Measurements from ENCODE around the gene NMNAT2.

The NMNAT2 gene

GRCh38 chr1:183300395-183300794, 117.8 kb downstream of the NMNAT2 start:
- Histone ChIP-seq H3K4me3 (ENCODE audit: low read depth, low read length) (no peak overlapping the region), H3K27me3 (no peaks in the 10 kb centered on the region), H3K4me1 (peaks cover 34% of the 10 kb centered on the region), H3K36me3 (no peaks in the 10 kb centered on the region), H3K9me3 (no peaks in the 10 kb centered on the region)
- no peak for TF ChIP-seq CTCF (IDR thresholded peaks at IDR 0.05; ENCODE audit: low read depth, low read length)
- no peak for DNase-seq

DNA sequence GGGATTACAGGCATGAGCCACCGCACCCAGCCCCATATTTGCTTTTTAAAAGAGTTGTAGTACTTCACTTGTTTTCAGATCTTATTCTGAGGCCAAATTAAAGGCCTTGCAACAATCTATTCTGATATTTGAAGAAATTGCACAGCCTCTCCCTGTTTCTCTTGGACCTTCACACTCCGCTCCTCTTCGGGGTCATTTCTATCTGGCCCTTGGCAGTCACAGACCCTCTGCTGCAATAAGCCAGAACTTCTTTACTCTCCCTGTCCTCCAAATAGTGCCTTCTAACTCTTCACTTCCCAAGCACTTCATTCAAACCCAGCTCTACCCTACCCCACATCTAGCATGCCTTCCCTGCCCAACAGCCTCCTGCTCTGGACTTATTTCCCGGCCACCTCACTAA, 121.4 kb downstream of the NMNAT2 start:
- Histone ChIP-seq H3K4me1 (peaks cover 13% of the 10 kb centered on the region), H3K9me3 (no peaks in the 10 kb centered on the region), H3K36me3 (no peaks in the 10 kb centered on the region), H3K4me3 (ENCODE audit: low read depth, low read length) (no peak overlapping the region), H3K27me3 (no peaks in the 10 kb centered on the region)
- DNase-seq: no peak
- TF ChIP-seq CTCF (IDR thresholded peaks at IDR 0.05; ENCODE audit: low read depth, low read length): no peak

DNA sequence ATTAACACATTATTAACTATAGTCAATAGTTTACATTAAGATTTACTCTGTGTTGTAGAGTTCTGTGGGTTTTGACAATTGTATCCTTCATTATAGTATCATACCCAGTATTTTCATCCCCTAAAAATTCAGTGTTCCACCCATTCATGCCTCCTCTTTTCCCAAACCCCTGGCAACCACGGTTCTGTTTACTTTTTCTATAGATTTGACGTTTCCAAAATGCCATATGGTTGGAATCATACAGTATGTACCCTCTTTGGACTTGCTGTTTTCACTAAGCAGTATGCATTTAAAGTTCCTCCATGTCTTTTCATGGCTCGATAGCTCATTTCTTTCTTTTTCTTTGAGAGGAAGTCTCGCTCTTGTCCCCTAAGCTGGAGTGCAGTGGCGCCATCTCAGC, 122.7 kb downstream of the NMNAT2 start:
- H3K27me3 ChIP-seq: no peaks in the 10 kb centered on the region
- no peak for DNase-seq
- peaks cover 5% of the 10 kb centered on the region for H3K4me1 ChIP-seq
- H3K9me3 ChIP-seq: no peaks in the 10 kb centered on the region
- H3K36me3 ChIP-seq: no peaks in the 10 kb centered on the region
- TF ChIP-seq CTCF (IDR thresholded peaks at IDR 0.05; ENCODE audit: low read depth, low read length): no peak
- H3K4me3 ChIP-seq (ENCODE audit: low read depth, low read length): no peak overlapping the region

DNA sequence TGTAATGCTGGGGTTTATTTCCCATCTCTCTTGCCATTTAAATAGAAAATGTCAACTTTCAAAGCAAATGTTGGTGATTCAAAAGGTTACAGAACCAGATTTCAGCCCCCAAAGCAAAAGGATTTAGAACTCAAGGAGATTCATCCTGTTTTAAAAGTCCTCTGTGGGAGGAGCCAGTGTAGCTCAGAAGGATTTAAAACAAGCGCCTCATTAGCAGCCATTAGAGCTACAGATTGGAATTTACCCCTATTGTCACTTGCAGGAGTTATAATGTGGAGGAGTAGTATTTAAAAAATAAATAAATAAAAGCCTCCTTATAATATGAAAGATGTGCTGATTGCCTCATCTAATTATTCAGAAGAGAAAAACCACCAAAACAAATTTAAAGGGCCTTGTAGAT, 124.3 kb downstream of the NMNAT2 start:
- Histone ChIP-seq H3K4me3 (ENCODE audit: low read depth, low read length) (no peak overlapping the region), H3K36me3 (peaks cover 1% of the 10 kb centered on the region; the same call in 1 of the 2 replicates), H3K27me3 (no peaks in the 10 kb centered on the region), H3K4me1 (peaks cover 3% of the 10 kb centered on the region; the same call in 1 of the 2 replicates), H3K9me3 (no peaks in the 10 kb centered on the region)
- DNase-seq: no peak
- no peak for TF ChIP-seq CTCF (IDR thresholded peaks at IDR 0.05; ENCODE audit: low read depth, low read length)

GRCh38 chr1:183293241-183293640, 124.9 kb downstream of the NMNAT2 start:
- peaks cover 3% of the 10 kb centered on the region; the same call in 1 of the 2 replicates for H3K4me1 ChIP-seq

More at GRCh38 chr1:183293241-183293640, 124.9 kb downstream of the NMNAT2 start:
- Histone ChIP-seq H3K36me3 (peaks cover 5% of the 10 kb centered on the region; the same call in 1 of the 2 replicates), H3K27me3 (no peaks in the 10 kb centered on the region), H3K4me3 (ENCODE audit: low read depth, low read length) (no peak overlapping the region), H3K9me3 (no peaks in the 10 kb centered on the region; the same call in 1 of the 2 replicates)
- TF ChIP-seq CTCF (IDR thresholded peaks at IDR 0.05; ENCODE audit: low read depth, low read length): no peak
- no peak for DNase-seq
